Right atrium auricular region (tissue), 2 donors: ENCODE data around the gene POLR3E. TPM values are rescaled to one million over a fixed set of nuclear protein-coding genes. Genes with fewer than 3 reads are reported as not detected.
A peak's percentile ranks its signal among the peaks of the same experiment; 100 is the strongest.

ENCODE experiments used
- DNase-seq: peaks from one replicate; pipeline ENCODE4 v3.0.0-alpha.2; 2019; ENCODE audit warnings: low spot score
- H3K27ac ChIP-seq, 2 donors: fragments of 200-600 bp; sonication (generic); 1 replicate in 1 of 2; 2 replicates in 1 of 2; pipeline ENCODE4 v1.5.1; 2016 to 2019
- H3K27me3 ChIP-seq, 2 donors: fragments of 200-600 bp; sonication (generic); one replicate each; pipeline versions ENCODE4 v1.5.1 to v1.6.0; 2017 to 2019
- H3K36me3 ChIP-seq: fragments of 200-600 bp; sonication (generic); one replicate; pipeline ENCODE4 v1.5.1; 2016
- H3K4me1 ChIP-seq, 2 donors: fragments of 200-600 bp; sonication (generic); one replicate each; pipeline versions ENCODE4 v1.5.1 to v1.6.0; 2017 to 2019
- H3K4me3 ChIP-seq, 2 donors: fragments of 200-600 bp; sonication (generic); 1 replicate in 1 of 2; 2 replicates in 1 of 2; pipeline ENCODE4 v1.5.1; 2017 to 2019; ENCODE audit warnings: mild to moderate bottlenecking in 1 of 2, moderate library complexity in 1 of 2
- H3K9me3 ChIP-seq, 2 donors: fragments of 200-600 bp; sonication (generic); one replicate each; pipeline ENCODE4 v1.5.1; 2019
- total RNA-seq, 2 donors: library from RNA; depleted of rRNA; stranded (reverse); fragments of >200 nt; gene quantifications; one replicate each; pipeline ENCODE4 v1.1.0, GENCODE V29; 2016
- TF ChIP-seq, protein P1 (sequence below), 2 donors: fragments of 200-600 bp; sonication (generic); IDR thresholded peaks; one replicate each; pipeline ENCODE4 v1.5.1; 2019; ENCODE audit warnings: antibody characterized with exemption in 2 of 2

POLR3E gene
- total RNA-seq, 2 donors from 2014 or later: 30.3 to 31.1 TPM

DNA sequence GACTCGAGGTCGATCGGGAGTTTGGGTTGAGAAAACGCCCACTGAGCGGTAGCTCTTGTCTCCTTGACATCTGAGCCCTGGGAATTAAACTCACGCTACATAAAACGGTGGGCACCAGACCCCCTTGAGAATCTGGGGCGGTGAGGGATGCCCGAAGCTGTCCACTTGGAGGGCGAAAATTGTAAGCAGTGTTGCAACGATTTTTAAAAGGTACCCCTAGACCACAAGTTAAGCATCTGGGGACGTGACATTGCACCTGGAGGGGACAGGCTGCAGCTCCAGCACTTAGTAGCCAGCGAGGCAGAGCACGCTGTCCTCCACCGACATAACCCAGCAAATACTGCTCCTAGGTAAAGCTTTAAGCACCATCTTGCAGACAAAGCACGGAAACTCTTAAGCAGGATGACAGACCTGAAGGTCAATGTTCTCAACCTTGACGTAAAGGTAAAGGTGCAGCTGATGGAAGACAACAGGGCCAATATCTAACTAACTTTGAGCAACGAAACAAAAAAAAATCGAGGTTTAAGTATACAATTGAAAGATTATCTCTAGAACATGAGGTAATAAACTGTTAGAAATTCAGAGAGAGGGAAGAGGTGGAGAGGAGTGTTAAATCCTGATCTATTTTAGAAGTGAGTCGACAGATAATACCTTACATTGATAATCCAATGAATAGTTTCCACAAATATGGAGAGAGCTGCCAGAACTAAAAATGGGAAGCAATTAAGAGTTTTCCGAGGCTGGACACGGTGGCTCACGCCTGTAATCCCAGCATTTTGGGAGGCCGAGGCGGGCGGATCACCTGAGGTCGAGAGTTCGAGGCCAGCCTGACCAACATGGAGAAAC, 78.1 kb downstream of the POLR3E start:
- Histone ChIP-seq H3K27ac (peak overlapping the region; percentile 72 to 85), H3K36me3 (no peaks in the 10 kb centered on the region), H3K4me3 (peak overlapping the region; percentile 72 to 96), H3K9me3 (no peaks in the 10 kb centered on the region), H3K4me1 (peaks cover 0 to 35% of the 10 kb centered on the region in 2 donors), H3K27me3 (no peaks in the 10 kb centered on the region)
- no peak for DNase-seq
- TF ChIP-seq, protein P1, sequence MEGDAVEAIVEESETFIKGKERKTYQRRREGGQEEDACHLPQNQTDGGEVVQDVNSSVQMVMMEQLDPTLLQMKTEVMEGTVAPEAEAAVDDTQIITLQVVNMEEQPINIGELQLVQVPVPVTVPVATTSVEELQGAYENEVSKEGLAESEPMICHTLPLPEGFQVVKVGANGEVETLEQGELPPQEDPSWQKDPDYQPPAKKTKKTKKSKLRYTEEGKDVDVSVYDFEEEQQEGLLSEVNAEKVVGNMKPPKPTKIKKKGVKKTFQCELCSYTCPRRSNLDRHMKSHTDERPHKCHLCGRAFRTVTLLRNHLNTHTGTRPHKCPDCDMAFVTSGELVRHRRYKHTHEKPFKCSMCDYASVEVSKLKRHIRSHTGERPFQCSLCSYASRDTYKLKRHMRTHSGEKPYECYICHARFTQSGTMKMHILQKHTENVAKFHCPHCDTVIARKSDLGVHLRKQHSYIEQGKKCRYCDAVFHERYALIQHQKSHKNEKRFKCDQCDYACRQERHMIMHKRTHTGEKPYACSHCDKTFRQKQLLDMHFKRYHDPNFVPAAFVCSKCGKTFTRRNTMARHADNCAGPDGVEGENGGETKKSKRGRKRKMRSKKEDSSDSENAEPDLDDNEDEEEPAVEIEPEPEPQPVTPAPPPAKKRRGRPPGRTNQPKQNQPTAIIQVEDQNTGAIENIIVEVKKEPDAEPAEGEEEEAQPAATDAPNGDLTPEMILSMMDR (IDR thresholded peaks at IDR 0.05): no peak

DNA sequence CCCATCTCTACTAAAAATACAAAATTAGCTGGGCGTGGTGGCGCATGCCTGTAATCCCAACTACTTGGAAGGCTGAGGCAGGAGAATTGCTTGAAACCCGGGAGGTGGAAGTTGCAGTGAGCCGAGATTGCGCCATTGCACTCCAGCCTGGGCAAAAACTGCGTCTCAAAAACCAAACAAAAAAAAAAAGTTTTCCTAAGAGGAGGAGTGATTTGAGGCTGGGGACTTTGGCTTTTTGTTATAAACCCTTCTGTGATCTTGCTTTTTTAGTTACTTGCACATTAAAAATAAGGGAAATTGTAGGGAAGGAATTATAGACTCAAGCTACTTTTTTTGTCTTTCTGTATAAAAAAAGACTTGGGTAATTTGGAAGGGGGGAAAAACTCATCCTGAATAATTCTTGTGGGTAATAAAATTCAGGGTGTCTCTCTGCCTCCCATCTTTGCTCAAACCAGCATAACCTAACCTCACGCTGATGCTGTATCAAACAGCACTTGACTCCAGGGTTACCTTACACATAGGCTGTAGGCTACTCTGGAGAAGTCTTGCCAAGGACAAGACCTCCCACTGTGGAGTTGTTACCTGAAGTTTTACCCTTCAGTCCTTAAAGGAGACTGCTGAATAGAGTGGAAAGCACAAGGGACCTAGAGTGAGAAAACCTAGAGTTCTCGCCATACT, 78.9 kb downstream of the POLR3E start:
- no peak for DNase-seq
- Histone ChIP-seq H3K4me1 (peaks cover 0 to 31% of the 10 kb centered on the region in 2 donors), H3K9me3 (no peaks in the 10 kb centered on the region), H3K4me3 (no peak overlapping the region), H3K27ac (no peak overlapping the region), H3K36me3 (no peaks in the 10 kb centered on the region), H3K27me3 (no peaks in the 10 kb centered on the region)
- TF ChIP-seq, protein P1 (IDR thresholded peaks at IDR 0.05): no peak

DNA sequence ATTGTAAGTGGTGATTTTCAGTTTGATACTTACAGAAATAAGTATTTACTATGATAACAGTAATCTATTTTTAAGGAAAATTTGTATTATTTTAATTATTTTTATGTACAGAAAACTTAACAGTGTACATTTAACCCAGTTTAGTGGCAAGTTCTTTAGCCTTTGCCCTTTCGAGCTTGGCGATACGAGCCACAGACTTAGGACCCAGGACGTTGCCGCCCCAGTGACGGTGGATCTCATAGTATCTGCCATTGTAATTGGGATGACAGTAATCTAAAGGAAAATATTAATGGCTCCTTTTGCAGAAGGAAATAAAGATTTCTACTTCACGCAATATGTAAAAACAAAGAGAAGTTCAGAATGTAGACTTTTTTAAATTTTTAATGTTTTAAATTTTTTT, 82.4 kb downstream of the POLR3E start:
- H3K27ac ChIP-seq: no peak overlapping the region
- TF ChIP-seq, protein P1 (IDR thresholded peaks at IDR 0.05): no peak
- H3K27me3 ChIP-seq: no peaks in the 10 kb centered on the region
- H3K4me3 ChIP-seq: no peak overlapping the region
- DNase-seq: no peak
- peaks cover 0 to 8% of the 10 kb centered on the region in 2 donors for H3K4me1 ChIP-seq
- no peaks in the 10 kb centered on the region for H3K36me3 ChIP-seq
- H3K9me3 ChIP-seq: no peaks in the 10 kb centered on the region

DNA sequence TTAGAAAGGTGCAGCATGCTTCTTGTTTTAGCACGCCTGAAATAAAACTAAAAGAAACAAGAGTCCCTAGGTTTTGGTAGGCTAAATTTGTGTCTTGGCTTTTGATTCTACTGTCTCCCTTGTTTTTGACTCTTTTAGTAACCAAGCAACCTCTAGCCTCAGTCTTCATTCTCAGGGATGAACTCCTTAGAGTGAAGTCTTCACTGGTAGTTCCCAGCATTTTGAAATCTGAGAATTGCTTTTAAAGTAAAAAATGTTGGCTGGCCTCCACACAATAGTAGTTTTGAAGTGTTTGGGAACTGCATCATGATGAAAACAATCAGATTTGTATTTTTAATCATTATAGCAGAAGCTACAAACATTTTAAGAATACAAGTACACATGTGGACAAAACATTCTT, 83.3 kb downstream of the POLR3E start:
- TF ChIP-seq, protein P1 (IDR thresholded peaks at IDR 0.05): no peak
- Histone ChIP-seq H3K9me3 (no peaks in the 10 kb centered on the region), H3K27ac (no peak overlapping the region), H3K27me3 (no peaks in the 10 kb centered on the region), H3K4me3 (no peak overlapping the region), H3K36me3 (no peaks in the 10 kb centered on the region), H3K4me1 (peaks cover 0 to 1% of the 10 kb centered on the region in 2 donors)
- DNase-seq: no peak

DNA sequence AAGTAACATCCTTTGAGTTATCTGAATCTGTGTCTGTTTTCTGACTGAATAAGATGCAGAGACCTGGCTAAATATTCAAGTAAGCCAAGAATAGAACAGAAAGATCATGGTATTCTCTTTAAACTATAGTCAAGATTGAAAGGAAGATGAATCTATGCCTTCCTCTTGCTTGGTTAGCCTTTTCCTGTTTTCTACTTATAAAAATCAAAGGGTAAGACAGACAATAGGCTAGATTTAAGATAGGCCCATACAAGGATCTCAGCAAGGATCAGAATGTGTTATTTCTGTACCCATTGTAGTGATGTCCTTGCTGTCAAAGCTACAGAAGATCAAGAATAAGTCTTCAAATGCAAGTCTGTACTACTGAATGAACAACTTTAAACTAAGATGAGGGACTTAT, 84.2 kb downstream of the POLR3E start:
- TF ChIP-seq, protein P1 (IDR thresholded peaks at IDR 0.05): no peak

More for the DNA sequence above, 84.2 kb downstream of the POLR3E start:
- H3K36me3 ChIP-seq: no peaks in the 10 kb centered on the region
- no peaks in the 10 kb centered on the region for H3K27me3 ChIP-seq
- no peaks in the 10 kb centered on the region for H3K9me3 ChIP-seq
- H3K4me3 ChIP-seq: no peak overlapping the region
- H3K27ac ChIP-seq: no peak overlapping the region
- DNase-seq: no peak
- H3K4me1 ChIP-seq: no peaks in the 10 kb centered on the region
